Ishikawa (cell line): ENCODE results near the gene NR3C2.

Experiments used
- CEBPB ChIP-seq: IDR thresholded peaks from 2 replicates; pipeline ENCODE4 v1.6.1; 2012
- EGR1 ChIP-seq: IDR thresholded peaks from 2 replicates; pipeline ENCODE4 v1.6.1; 2012
- EP300 ChIP-seq: IDR thresholded peaks from 2 replicates; pipeline ENCODE4 v1.6.1; 2012; ENCODE audit warnings: borderline replicate concordance
- TAF1 ChIP-seq: IDR thresholded peaks from 2 replicates; pipeline ENCODE4 v1.6.1; 2012; ENCODE audit warnings: low read depth, mild to moderate bottlenecking
- TF ChIP-seq, protein P1 (sequence below): IDR thresholded peaks from 2 replicates; pipeline ENCODE4 v1.6.1; 2012
- TF ChIP-seq, protein P2 (sequence below): IDR thresholded peaks from 2 replicates; pipeline ENCODE4 v1.6.1; 2012
- TF ChIP-seq, protein P3 (sequence below): IDR thresholded peaks from 2 replicates; pipeline ENCODE4 v1.6.1; 2012; ENCODE audit warnings: low read depth, mild to moderate bottlenecking

DNA sequence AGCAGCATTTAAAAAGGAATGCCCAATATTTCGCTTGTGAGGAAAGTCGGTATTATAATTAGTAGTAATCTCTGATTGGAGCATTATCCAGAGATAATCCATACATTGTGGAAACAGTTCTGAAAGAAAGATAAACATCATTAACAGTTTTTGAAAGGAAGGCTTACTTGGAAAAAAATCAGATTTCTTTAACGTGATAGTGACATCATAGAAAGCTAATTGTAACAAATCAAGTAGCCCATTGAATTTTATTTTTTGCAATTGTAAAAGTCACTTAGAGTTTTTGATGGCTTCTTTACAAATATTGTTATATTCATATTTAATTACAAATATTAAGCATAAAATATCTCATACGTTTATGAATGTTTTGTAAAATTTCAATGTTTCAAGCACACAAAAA lies 11.6 kb upstream of the NR3C2 start:
- TF ChIP-seq CEBPB (no peak), EP300 (no peak), TAF1 (no peak), EGR1 (no peak)
- TF ChIP-seq, protein P1, sequence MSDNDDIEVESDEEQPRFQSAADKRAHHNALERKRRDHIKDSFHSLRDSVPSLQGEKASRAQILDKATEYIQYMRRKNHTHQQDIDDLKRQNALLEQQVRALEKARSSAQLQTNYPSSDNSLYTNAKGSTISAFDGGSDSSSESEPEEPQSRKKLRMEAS = no peak
- TF ChIP-seq, protein P2, sequence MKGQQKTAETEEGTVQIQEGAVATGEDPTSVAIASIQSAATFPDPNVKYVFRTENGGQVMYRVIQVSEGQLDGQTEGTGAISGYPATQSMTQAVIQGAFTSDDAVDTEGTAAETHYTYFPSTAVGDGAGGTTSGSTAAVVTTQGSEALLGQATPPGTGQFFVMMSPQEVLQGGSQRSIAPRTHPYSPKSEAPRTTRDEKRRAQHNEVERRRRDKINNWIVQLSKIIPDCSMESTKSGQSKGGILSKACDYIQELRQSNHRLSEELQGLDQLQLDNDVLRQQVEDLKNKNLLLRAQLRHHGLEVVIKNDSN = no peak
- TF ChIP-seq, protein P3, sequence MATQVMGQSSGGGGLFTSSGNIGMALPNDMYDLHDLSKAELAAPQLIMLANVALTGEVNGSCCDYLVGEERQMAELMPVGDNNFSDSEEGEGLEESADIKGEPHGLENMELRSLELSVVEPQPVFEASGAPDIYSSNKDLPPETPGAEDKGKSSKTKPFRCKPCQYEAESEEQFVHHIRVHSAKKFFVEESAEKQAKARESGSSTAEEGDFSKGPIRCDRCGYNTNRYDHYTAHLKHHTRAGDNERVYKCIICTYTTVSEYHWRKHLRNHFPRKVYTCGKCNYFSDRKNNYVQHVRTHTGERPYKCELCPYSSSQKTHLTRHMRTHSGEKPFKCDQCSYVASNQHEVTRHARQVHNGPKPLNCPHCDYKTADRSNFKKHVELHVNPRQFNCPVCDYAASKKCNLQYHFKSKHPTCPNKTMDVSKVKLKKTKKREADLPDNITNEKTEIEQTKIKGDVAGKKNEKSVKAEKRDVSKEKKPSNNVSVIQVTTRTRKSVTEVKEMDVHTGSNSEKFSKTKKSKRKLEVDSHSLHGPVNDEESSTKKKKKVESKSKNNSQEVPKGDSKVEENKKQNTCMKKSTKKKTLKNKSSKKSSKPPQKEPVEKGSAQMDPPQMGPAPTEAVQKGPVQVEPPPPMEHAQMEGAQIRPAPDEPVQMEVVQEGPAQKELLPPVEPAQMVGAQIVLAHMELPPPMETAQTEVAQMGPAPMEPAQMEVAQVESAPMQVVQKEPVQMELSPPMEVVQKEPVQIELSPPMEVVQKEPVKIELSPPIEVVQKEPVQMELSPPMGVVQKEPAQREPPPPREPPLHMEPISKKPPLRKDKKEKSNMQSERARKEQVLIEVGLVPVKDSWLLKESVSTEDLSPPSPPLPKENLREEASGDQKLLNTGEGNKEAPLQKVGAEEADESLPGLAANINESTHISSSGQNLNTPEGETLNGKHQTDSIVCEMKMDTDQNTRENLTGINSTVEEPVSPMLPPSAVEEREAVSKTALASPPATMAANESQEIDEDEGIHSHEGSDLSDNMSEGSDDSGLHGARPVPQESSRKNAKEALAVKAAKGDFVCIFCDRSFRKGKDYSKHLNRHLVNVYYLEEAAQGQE = no peak
